Ascending aorta (tissue), 2 donors: Measurements from ENCODE around the gene TYW5. TPM values are rescaled to one million over a fixed set of nuclear protein-coding genes. Genes with fewer than 3 reads are reported as not detected.

Experiments used
- DNase-seq, 2 donors: peaks; one replicate each; pipeline ENCODE4 v3.0.0-alpha.2; 2019; ENCODE audit warnings: low spot score in 2 of 2
- H3K27ac ChIP-seq, 2 donors: fragments of 200-600 bp; sonication (generic); one replicate each; pipeline ENCODE4 v1.5.1; 2016 to 2017; ENCODE audit warnings: mild to moderate bottlenecking in 1 of 2
- H3K27me3 ChIP-seq: fragments of 200-600 bp; sonication (generic); one replicate; pipeline ENCODE4 v1.5.1; 2017
- H3K36me3 ChIP-seq, 2 donors: fragments of 200-600 bp; sonication (generic); one replicate each; pipeline ENCODE4 v1.5.1; 2016
- H3K4me1 ChIP-seq, 2 donors: fragments of 200-600 bp; sonication (generic); one replicate each; pipeline ENCODE4 v1.5.1; 2016 to 2017; ENCODE audit warnings: mild to moderate bottlenecking in 1 of 2
- H3K4me3 ChIP-seq, 2 donors: fragments of 200-600 bp; sonication (generic); one replicate each; pipeline ENCODE4 v1.5.1; 2016 to 2017; ENCODE audit warnings: mild to moderate bottlenecking in 1 of 2
- H3K9me3 ChIP-seq, 2 donors: fragments of 200-600 bp; sonication (generic); one replicate each; pipeline ENCODE4 v1.5.1; 2016
- intact Hi-C: fragments of 100-400 bp; cut with DNase I; formaldehyde crosslinking; loops from one replicate; pipeline ENCODE4 v1.15.1; 2023
- total RNA-seq: library from RNA; depleted of rRNA; stranded (reverse); fragments of >200 nt; gene quantifications from one replicate; pipeline ENCODE4 v1.1.0, GENCODE V29; 2016
- TF ChIP-seq, protein P1 (sequence below), 3 experiments: fragments of 200-600 bp in 2 of 3; fragments of 450-650 bp in 1 of 3; sonication (generic) in 2 of 3; IDR thresholded peaks; one replicate each; pipeline ENCODE4 v1.5.1; 2016 to 2019; ENCODE audit warnings: antibody characterized with exemption in 3 of 3, mild to moderate bottlenecking in 1 of 3, moderate library complexity in 1 of 3

Gene TYW5
- total RNA-seq, 1 donor from 2014 or later: not detected

DNA sequence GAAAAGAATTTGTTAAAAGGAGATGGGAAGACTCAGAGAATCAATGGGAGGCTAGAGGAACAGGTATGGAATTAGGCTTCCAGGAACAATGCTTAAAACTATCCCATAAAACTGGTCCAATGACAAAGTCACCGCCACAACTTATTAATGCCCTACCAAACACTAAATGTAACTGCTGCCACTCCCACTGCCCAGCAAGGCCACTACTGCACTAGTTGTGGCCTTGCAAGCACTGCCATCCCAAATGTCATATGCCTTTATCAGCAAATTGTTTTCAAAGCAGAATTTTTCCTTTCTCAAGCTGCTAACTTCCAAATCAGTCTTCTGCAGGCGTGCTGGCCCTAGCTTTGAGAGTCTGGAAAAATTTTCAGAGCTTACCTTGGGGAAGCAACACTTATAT is 58.7 kb downstream of the TYW5 start:
- DNase-seq: no peak
- Histone ChIP-seq H3K27ac (no peak overlapping the region), H3K27me3 (no peaks in the 10 kb centered on the region), H3K9me3 (no peaks in the 10 kb centered on the region), H3K36me3 (no peaks in the 10 kb centered on the region), H3K4me1 (no peaks in the 10 kb centered on the region), H3K4me3 (no peak overlapping the region)
- intact Hi-C loops: no loop called here
- TF ChIP-seq, protein P1, sequence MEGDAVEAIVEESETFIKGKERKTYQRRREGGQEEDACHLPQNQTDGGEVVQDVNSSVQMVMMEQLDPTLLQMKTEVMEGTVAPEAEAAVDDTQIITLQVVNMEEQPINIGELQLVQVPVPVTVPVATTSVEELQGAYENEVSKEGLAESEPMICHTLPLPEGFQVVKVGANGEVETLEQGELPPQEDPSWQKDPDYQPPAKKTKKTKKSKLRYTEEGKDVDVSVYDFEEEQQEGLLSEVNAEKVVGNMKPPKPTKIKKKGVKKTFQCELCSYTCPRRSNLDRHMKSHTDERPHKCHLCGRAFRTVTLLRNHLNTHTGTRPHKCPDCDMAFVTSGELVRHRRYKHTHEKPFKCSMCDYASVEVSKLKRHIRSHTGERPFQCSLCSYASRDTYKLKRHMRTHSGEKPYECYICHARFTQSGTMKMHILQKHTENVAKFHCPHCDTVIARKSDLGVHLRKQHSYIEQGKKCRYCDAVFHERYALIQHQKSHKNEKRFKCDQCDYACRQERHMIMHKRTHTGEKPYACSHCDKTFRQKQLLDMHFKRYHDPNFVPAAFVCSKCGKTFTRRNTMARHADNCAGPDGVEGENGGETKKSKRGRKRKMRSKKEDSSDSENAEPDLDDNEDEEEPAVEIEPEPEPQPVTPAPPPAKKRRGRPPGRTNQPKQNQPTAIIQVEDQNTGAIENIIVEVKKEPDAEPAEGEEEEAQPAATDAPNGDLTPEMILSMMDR (IDR thresholded peaks at IDR 0.05): no peak

DNA sequence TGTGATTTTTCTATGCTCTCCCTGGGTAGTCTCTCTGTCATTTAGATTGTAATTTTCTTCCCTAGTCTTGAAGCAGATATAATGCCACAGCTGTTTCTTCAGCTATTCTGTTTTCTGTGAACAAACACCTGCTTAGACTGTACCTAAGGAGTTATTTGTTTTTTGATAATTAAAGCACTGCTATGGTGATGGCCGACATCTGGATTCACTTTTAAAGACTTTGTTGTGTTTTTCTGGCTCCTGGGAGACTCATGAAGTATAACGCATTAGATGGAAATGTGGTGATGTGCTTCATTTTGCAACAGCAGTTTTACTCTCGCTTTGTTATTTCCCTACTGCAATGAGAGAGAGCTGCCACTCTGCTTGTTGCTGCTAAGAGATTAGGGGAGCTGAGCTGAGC is 59.9 kb downstream of the TYW5 start:
- DNase-seq: no peak
- Histone ChIP-seq H3K4me1 (no peaks in the 10 kb centered on the region), H3K27ac (no peak overlapping the region), H3K9me3 (no peaks in the 10 kb centered on the region), H3K4me3 (no peak overlapping the region), H3K27me3 (no peaks in the 10 kb centered on the region), H3K36me3 (no peaks in the 10 kb centered on the region)
- intact Hi-C loops: no loop called here
- TF ChIP-seq, protein P1 (IDR thresholded peaks at IDR 0.05): no peak

DNA sequence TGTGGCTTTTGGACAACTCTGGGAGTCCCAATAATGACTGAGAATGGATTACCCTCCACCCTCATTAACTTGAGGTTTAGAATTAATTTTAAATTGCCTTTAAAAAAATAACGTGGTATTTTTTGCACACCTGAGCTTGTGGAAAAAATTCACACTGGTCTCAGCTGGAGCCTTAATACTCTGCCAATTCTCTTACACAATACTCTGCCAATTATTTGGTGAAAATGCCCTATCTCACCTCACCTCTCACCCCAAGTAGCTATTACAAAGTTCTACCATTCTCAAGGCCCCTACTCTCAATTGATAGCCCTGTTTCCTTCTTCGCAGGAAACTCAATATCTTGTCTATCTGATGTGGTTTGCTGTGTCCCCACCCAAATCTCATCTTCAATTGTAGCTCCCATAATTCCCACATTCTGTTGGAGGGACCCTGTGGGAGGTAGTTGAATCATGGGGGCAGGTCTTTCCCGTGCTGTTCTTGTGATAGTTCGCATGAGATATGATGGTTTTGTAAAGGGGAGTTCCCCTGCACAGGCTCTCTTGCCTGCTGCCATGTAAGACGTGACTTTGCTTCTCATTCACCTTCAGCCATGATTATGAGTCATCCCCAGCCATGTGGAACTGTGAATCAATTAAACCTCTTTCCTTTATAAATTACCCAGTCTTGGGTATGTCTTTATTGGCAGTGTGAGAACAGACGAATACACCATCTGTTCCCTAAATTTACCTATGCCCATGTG is 71.6 kb downstream of the TYW5 start:
- Histone ChIP-seq H3K36me3 (no peaks in the 10 kb centered on the region), H3K9me3 (no peaks in the 10 kb centered on the region)
- DNase-seq: no peak

DNA sequence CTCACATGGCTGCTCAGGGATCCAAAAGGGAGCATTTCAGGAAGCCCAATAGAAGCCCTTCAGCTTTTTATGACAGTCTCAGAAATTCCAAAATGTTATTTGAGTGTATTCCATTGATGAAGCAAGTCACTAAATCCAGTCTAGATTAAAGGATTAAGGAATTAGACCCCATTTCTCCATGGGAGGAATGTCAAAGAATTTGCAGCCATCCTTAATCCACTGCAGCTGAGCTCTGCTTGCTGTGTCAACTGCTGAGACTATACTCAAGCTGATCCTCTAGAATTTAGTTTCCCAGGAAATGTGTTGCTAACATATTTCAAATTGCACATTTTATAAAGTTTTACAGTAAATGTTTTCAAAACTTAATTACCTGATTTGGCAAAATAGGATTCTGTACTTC is 72.6 kb downstream of the TYW5 start:
- intact Hi-C loops: no loop called here
- no peak overlapping the region for H3K27ac ChIP-seq
- H3K36me3 ChIP-seq: no peaks in the 10 kb centered on the region
- H3K9me3 ChIP-seq: peaks cover 0 to 3% of the 10 kb centered on the region in 2 donors
- DNase-seq: no peak
- H3K27me3 ChIP-seq: no peaks in the 10 kb centered on the region
- TF ChIP-seq, protein P1 (IDR thresholded peaks at IDR 0.05): no peak
- H3K4me1 ChIP-seq: no peaks in the 10 kb centered on the region
- H3K4me3 ChIP-seq: no peak overlapping the region

More for the DNA sequence above, 71.6 kb downstream of the TYW5 start:
- TF ChIP-seq, protein P1 (IDR thresholded peaks at IDR 0.05): no peak
- Histone ChIP-seq H3K4me3 (no peak overlapping the region), H3K4me1 (no peaks in the 10 kb centered on the region), H3K27ac (no peak overlapping the region), H3K27me3 (no peaks in the 10 kb centered on the region)
- intact Hi-C loops: no loop called here

Other genes starting within 250 kb of the TYW5 start
- gene FTCDNL1, start 104.3 kb downstream of the TYW5 start, total RNA-seq: 3.4 TPM
- gene C2orf69, start 44.2 kb downstream of the TYW5 start, total RNA-seq: 1.9 TPM
- 11.7 TPM for gene MAIP1, start 91 bp upstream of the TYW5 start, total RNA-seq